Vagina (tissue), 2 donors: ENCODE measurements around the gene ADCY4.

Source experiments
- CTCF ChIP-seq, 3 experiments: fragments of 450-650 bp in 2 of 3; fragments of 200-600 bp in 1 of 3; sonication (generic) in 1 of 3; IDR thresholded peaks; one replicate each; pipeline ENCODE4 v1.5.1; 2017 to 2019; ENCODE audit warnings: antibody characterized with exemption in 3 of 3, mild to moderate bottlenecking in 2 of 3, moderate library complexity in 2 of 3
- POLR2A ChIP-seq, 2 donors: fragments of 450-650 bp; IDR thresholded peaks; one replicate each; pipeline ENCODE4 v1.6.1; 2017; ENCODE audit warnings: antibody characterized with exemption in 2 of 2, mild to moderate bottlenecking in 2 of 2, moderate library complexity in 2 of 2
- POLR2AphosphoS5 ChIP-seq, 2 donors: sonication (generic); formaldehyde crosslinking; IDR thresholded peaks; one replicate each; pipeline ENCODE4 v1.9.0; 2017; ENCODE audit warnings: antibody characterized with exemption in 2 of 2, mild to moderate bottlenecking in 2 of 2, low read depth in 1 of 2; ENCODE audit not compliant: insufficient read depth in 1 of 2

GRCh38 chr14:24325963-24326362 is 8.9 kb downstream of the ADCY4 start:
- TF ChIP-seq CTCF (IDR thresholded peaks at IDR 0.05), result no peak
- no peak for TF ChIP-seq POLR2AphosphoS5 (IDR thresholded peaks at IDR 0.05; ENCODE audit: insufficient read depth in 1 of 2, low read depth in 1 of 2)
- no peak for TF ChIP-seq POLR2A (IDR thresholded peaks at IDR 0.05)
